HG03432 (cell line): ENCODE data around the gene TBP.
"Not testable (repeated sequence)": the region's sequence is repeated elsewhere in the genome, so short reads cannot be mapped to it uniquely, and the experiment has no call there.

Source experiments
- ATAC-seq: cut with Tn5 transposase; IDR thresholded peaks from one replicate; pipeline ENCODE4 v1.9.1; 2021; ENCODE audit warnings: mild to moderate bottlenecking, moderate library complexity; ENCODE audit not compliant: unreplicated experiment

TBP gene

GRCh38 chr6:170554013-170554795, at the start of gene TBP:
TBP (plus strand) TSS chr6:170554369; CDS start chr6:170557030, 2,661 bp downstream.
- peak; percentile 94 for ATAC-seq

DNA sequence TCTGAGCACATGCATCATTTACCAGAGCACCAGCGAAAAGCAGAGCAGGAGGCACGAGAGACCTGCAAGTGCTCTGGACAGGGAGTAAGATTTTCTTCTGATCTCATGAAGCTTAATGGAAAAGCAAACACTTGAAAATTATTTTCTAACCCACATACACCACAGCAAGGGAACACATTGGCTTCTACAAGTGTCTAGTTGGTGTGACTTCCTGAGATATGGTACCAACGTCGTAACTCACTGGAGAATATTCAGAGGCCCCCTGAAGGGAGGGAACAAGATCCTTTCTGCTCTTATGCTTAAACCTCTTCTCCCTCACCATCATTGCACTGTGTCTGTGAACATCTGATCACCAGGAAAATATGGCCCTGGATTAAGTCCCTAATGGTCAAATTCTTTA, 49.7 kb upstream of the TBP start:
- ATAC-seq: no peak

GRCh38 chr6:170505306-170505705, 48.9 kb upstream of the TBP start:
- no peak for ATAC-seq

GRCh38 chr6:170506446-170506845, 47.7 kb upstream of the TBP start:
- no peak for ATAC-seq

DNA sequence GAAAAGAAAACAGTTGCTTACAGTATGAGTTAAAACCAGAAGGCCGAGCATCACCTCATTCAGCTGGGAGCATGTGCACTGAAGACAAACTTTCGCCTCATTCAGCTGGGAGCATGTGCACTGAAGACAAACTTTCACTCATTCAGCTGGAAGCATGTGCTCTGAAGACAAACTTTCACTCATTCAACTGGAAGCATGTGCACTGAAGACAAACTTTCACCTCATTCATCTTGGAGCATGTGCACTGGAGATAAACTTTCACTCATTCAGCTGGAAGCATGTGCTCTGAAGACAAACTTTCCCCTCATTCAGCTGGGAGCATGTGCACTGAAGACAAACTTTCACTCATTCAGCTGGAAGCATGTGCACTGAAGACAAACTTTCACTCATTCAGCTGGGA, 46.4 kb upstream of the TBP start:
- not testable (repeated sequence) for ATAC-seq

DNA sequence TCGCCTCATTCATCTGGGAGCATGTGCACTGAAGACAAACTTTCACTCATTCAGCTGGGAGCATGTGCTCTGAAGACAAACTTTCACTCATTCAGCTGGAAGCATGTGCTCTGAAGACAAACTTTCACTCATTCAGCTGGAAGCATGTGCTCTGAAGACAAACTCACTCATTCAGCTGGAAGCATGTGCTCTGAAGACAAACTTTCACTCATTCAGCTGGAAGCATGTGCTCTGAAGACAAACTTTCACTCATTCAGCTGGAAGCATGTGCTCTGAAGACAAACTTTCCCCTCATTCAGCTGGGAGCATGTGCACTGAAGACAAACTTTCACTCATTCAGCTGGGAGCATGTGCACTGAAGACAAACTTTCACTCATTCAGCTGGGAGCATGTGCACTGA, 45.9 kb upstream of the TBP start:
- ATAC-seq: not testable (repeated sequence)

- ATAC-seq: not testable (repeated sequence)
These were observed 45.1 kb upstream of the TBP start for GRCh38 chr6:170508892-170509722.

DNA sequence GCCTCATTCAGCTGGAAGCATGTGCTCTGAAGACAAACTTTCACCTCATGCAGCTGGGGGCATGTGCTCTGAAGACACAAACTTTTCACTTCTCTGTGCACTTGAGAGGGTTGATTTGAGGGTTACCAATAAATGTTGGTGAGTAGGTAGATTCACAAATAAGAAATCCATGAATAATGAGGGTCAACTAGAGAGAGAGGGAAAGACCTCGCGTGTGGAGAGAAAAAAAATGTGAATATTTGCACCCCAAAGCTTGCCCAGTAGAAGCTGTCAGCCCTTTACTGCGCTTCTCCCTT, 44.5 kb upstream of the TBP start:
- ATAC-seq: no peak

GRCh38 chr6:170510631-170511030, 43.5 kb upstream of the TBP start:
- no peak for ATAC-seq

DNA sequence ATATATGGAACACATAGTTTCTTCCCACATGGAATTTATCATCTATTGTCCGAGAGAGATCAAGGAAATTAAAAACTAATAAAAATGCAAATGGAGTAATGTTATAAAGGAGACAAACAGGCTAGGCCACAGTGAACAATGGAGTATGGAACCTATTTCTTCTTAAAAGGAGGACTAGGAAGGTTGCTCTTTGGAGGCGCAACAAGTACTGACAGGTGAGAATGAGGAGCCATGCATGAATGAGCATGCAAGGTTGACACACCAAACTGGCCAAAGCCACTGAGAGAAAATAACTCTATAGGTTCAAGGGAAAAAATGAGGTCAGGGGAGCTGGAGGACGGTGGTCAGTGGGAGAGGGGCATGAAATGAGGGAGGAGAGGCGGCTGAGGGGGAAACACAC, 41.9 kb upstream of the TBP start:
- ATAC-seq: no peak

- ATAC-seq: no peak
These were observed 39.3 kb upstream of the TBP start for GRCh38 chr6:170514908-170515307.

DNA sequence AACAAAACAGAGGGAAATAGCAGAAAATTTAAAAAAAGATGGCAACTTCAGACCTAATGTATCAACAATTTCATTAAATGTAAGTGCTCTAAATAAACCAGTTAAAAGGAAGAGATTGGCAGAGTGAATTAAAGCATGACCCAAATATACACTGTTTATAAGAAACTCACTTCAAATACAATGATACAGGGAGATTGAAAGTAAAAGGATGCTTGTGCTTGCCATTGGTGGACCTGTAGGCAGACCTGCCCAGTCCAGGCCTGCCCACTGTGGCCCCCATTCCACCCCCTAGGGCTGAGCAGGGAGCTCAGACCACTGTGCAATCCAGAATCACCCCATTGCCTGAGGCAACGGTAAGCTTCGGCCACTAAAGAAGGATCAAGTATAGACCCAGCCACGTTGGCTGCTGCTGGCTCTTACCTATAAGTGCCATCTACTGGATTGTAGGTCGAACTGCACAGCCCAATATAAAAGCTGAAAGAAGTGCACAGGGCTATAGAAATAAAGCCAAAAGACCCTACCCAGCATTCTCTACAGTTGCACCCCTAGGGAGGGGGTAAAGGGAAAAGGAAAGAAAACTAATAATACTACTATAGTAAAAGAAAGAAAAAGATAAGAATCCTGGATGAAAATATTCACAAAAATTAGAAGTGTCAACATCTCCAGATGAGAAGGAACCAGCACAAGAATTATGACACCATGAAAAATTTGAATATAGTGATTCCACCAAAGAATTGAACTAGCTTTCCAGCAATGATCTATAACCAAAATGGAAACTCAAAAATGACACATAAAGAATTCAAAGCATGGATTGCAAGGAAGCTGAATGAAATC, 37.2 kb upstream of the TBP start:
- ATAC-seq: peak; percentile 93

DNA sequence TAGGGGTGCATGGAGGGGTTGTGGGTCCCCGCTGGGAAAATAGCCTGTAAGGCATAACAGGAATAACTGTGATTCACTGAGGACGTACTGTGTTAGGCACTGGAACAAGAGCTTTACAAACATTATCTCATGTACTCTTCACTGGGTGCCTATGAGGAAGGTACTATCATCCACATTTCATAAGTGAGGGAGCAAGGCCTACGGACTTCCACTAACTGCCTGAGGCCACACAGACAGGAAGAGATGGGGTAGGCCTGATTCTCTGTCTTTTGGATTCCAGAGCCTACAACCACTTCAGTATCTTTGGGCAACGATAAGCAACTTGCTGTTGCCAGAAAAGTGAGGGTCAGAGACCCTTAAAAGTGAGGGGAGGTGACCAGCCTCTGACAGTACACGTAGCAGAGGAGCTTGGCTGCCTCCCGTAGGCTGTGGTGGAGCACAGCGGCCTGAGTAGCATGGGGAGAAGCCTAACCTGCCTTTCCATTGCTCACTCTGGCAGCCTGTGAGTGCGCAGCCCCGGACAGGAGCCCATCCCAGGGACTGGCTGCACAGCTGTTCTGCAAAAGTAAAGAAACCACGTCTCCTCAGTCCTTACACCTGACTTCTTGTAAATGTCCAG, 31.5 kb upstream of the TBP start:
- ATAC-seq: peak; percentile 48

DNA sequence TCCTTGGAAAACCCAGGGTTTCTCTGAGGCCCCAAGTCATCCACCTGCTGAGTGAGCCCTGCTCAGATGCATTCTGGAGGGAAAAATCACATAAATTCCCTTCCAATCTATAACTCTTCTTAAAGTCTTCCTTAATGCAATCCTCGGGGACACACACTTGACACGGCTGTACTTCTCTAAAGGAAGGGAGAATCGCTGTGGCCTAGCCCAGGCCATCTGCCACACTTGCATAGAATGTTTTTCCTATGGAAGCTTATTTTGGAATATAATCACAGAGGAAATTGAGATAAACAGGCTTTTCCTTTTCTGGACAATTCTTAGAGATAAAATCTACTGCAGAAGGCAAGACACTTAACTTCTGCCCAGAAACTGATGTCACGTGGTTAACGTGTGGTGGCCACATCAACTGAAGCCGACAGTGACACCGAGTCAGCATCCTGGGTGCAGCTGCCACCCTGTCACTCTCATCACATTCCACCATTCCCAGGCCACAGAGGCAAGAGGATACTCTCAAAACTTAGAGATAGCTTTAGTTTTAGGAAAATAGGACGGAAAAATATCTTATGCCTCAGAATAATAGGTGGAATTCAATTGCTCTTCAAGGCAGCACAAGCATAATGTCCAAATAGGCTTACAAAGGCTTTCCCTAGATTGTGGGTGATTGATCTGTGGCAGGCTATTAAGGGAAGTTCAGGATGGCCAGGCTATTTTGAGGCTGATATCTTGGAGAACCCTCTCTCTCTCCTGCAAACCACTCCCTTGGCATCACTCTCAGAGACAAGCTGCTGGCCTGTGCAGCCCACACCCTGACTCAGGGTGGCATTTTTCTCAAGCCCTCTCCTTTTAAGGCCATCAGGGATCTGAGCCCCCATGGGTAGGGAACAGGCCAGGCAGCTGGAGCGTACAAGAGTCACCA, 30.7 kb upstream of the TBP start:
- ATAC-seq: no peak

- no peak for ATAC-seq
These were observed 30.0 kb upstream of the TBP start for GRCh38 chr6:170524172-170524502.

- ATAC-seq: no peak
These were observed 28.4 kb upstream of the TBP start for GRCh38 chr6:170525795-170526194.

GRCh38 chr6:170527995-170528394, 26.2 kb upstream of the TBP start:
- not testable (repeated sequence) for ATAC-seq

- peak; percentile 78 for ATAC-seq
These were observed 24.2 kb upstream of the TBP start for GRCh38 chr6:170529839-170530469.

- no peak for ATAC-seq
These were observed 21.2 kb upstream of the TBP start for GRCh38 chr6:170532867-170533488.
